ENCODE results near the gene INPP5A.

DNA sequence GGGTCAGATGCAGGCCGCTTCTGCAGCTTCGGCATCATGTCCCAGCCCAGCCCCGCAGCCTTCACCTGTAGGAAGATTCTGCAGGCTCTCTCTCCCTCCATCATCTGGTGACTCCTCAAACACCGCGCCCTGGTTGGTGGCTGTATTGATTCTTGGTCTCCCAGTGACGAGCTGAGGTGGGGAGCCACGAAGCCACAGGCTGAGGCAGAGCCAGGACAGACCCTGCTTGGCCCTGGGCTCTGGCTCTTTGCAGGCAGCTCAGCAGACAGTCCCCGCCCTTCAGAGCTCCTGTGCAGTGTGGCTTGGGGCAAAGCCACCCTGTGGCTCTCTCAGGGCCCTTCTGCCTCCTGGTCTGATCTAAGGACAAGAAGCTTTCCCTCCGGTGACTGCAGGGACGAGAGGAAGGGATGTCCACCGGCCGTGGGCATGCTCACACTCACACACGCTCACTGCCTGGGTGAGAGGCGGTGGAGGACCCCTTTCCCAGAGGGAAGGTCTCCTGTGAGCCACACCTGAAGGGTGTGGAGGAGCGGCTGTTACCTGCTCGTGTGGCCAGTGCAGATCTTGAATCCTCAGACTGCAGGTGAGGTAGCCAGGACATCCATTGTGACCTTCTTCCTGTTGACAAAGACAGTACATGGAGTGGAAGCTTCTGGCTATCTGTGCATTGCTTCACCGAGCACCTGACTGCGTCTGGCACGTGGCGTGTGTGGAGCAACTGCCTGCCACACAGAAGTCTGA is 79.6 kb downstream of the INPP5A start:
- TF ChIP-seq, protein P1, sequence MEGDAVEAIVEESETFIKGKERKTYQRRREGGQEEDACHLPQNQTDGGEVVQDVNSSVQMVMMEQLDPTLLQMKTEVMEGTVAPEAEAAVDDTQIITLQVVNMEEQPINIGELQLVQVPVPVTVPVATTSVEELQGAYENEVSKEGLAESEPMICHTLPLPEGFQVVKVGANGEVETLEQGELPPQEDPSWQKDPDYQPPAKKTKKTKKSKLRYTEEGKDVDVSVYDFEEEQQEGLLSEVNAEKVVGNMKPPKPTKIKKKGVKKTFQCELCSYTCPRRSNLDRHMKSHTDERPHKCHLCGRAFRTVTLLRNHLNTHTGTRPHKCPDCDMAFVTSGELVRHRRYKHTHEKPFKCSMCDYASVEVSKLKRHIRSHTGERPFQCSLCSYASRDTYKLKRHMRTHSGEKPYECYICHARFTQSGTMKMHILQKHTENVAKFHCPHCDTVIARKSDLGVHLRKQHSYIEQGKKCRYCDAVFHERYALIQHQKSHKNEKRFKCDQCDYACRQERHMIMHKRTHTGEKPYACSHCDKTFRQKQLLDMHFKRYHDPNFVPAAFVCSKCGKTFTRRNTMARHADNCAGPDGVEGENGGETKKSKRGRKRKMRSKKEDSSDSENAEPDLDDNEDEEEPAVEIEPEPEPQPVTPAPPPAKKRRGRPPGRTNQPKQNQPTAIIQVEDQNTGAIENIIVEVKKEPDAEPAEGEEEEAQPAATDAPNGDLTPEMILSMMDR (IDR thresholded peaks at IDR 0.05): no peak
- TF ChIP-seq POLR2A (IDR thresholded peaks at IDR 0.05): no peak
